ENCODE measurements around the gene TARS2. TPM values are rescaled to one million over a fixed set of nuclear protein-coding genes. Genes with fewer than 3 reads are reported as not detected.

The TARS2 gene
- polyA plus RNA-seq, 1 of the 3 experiments (the other 2 are of a cell fraction) = 22.2 TPM

DNA sequence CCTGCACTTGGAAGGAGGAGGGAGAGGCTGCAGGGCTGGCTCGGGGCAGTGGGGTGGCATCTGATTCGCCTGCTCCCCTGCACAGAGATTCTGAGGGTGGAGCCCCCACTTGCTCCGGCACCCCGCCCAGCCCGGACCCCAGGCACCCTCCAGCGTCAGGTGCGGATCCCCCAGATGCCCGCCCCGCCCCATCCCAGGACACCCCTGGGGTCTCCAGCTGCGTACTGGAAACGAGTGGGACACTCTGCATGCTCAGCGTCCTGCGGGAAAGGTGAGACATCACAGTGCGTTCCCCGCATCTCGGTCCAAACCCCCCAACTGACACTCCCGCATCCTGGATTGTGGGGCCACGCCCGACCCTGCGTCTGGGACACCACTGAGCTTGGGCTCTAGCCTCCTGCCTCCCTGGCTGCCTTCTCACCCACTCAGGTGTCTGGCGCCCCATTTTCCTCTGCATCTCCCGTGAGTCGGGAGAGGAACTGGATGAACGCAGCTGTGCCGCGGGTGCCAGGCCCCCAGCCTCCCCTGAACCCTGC lies 69.9 kb downstream of the TARS2 start:
- no peaks in the 10 kb centered on the region for H3K36me3 ChIP-seq (replicated peaks in 1 of 2; ENCODE audit: control insufficient read depth in 1 of 2, insufficient read depth in 2 of 2, low read length in 1 of 2)
- H3K79me2 ChIP-seq (ENCODE audit: insufficient read depth) = peaks cover 31% of the 10 kb centered on the region
- no peak overlapping the region for H3K4me2 ChIP-seq
- peaks cover 6% of the 10 kb centered on the region; the same call in 1 of the 2 replicates for H4K20me1 ChIP-seq (ENCODE audit: insufficient read depth)
- CTCF ChIA-PET = interaction anchor here (1.1 to 5.2 kb wide), 3 partner anchors 11 to 256 kb away, joined by 3 to 58 read pairs (median 6); no protein-coding TSS in a partner anchor
- H3K9me3 ChIP-seq = no peaks in the 10 kb centered on the region
- peaks cover 16% of the 10 kb centered on the region for H3F3A ChIP-seq (replicated peaks; ENCODE audit: insufficient read depth)
- peaks cover 18 to 21% of the 10 kb centered on the region in 2 experiments; a peak in 3 of 4 replicates for H3K4me1 ChIP-seq (ENCODE audit: control insufficient read depth in 1 of 2, insufficient read depth in 2 of 2, low read depth in 1 of 2, low read length in 1 of 2)
- H2AFZ ChIP-seq (ENCODE audit: low read depth) = no peak overlapping the region
- no peaks in the 10 kb centered on the region for H3K27me3 ChIP-seq (ENCODE audit: insufficient read depth)
- no peaks in the 10 kb centered on the region for H3K9me2 ChIP-seq
- 95% methylated on average over 18 of the region's 26 CpGs for WGBS (ENCODE audit: low lambda C conversion rate)
- no peak overlapping the region for H3K27ac ChIP-seq (ENCODE audit: low read depth in 2 of 2, low read length in 1 of 2)
- no peak overlapping the region for H3K9ac ChIP-seq
- POLR2A ChIA-PET = no interaction called here
- no peak for TF ChIP-seq MXI1 (IDR thresholded peaks at IDR 0.05; ENCODE audit: low read depth, low read length)
- no peak for TF ChIP-seq FOSL2 (IDR thresholded peaks at IDR 0.05; ENCODE audit: borderline replicate concordance, low read depth)
- TF ChIP-seq EP300 (IDR thresholded peaks at IDR 0.05; ENCODE audit: borderline replicate concordance in 1 of 2, low read depth in 1 of 2, low read length in 1 of 2) = no peak
- TF ChIP-seq, protein P1, sequence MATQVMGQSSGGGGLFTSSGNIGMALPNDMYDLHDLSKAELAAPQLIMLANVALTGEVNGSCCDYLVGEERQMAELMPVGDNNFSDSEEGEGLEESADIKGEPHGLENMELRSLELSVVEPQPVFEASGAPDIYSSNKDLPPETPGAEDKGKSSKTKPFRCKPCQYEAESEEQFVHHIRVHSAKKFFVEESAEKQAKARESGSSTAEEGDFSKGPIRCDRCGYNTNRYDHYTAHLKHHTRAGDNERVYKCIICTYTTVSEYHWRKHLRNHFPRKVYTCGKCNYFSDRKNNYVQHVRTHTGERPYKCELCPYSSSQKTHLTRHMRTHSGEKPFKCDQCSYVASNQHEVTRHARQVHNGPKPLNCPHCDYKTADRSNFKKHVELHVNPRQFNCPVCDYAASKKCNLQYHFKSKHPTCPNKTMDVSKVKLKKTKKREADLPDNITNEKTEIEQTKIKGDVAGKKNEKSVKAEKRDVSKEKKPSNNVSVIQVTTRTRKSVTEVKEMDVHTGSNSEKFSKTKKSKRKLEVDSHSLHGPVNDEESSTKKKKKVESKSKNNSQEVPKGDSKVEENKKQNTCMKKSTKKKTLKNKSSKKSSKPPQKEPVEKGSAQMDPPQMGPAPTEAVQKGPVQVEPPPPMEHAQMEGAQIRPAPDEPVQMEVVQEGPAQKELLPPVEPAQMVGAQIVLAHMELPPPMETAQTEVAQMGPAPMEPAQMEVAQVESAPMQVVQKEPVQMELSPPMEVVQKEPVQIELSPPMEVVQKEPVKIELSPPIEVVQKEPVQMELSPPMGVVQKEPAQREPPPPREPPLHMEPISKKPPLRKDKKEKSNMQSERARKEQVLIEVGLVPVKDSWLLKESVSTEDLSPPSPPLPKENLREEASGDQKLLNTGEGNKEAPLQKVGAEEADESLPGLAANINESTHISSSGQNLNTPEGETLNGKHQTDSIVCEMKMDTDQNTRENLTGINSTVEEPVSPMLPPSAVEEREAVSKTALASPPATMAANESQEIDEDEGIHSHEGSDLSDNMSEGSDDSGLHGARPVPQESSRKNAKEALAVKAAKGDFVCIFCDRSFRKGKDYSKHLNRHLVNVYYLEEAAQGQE (IDR thresholded peaks at IDR 0.05; ENCODE audit: low read depth, low read length) = no peak
- TF ChIP-seq USF2 (IDR thresholded peaks at IDR 0.05; ENCODE audit: borderline replicate concordance, low read depth, low read length) = no peak
- TF ChIP-seq SIN3A (IDR thresholded peaks at IDR 0.05; ENCODE audit: borderline replicate concordance, low read depth, low read length) = no peak
- TF ChIP-seq FOXM1 (IDR thresholded peaks at IDR 0.05; ENCODE audit: low read depth) = no peak
- TF ChIP-seq JUND (IDR thresholded peaks at IDR 0.05) = no peak
- TF ChIP-seq NFIC (IDR thresholded peaks at IDR 0.05; ENCODE audit: borderline replicate concordance) = no peak
- TF ChIP-seq POLR2AphosphoS5 (IDR thresholded peaks at IDR 0.05; ENCODE audit: low read depth, low read length) = no peak
- TF ChIP-seq, protein P2, sequence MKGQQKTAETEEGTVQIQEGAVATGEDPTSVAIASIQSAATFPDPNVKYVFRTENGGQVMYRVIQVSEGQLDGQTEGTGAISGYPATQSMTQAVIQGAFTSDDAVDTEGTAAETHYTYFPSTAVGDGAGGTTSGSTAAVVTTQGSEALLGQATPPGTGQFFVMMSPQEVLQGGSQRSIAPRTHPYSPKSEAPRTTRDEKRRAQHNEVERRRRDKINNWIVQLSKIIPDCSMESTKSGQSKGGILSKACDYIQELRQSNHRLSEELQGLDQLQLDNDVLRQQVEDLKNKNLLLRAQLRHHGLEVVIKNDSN (IDR thresholded peaks at IDR 0.05; ENCODE audit: borderline replicate concordance, low read depth) = no peak
- TF ChIP-seq EZH2phosphoT487 (IDR thresholded peaks at IDR 0.05; ENCODE audit: borderline replicate concordance, low read depth) = no peak
- no peak for TF ChIP-seq RCOR1 (IDR thresholded peaks at IDR 0.05; ENCODE audit: low read length)
- TF ChIP-seq, protein P3, sequence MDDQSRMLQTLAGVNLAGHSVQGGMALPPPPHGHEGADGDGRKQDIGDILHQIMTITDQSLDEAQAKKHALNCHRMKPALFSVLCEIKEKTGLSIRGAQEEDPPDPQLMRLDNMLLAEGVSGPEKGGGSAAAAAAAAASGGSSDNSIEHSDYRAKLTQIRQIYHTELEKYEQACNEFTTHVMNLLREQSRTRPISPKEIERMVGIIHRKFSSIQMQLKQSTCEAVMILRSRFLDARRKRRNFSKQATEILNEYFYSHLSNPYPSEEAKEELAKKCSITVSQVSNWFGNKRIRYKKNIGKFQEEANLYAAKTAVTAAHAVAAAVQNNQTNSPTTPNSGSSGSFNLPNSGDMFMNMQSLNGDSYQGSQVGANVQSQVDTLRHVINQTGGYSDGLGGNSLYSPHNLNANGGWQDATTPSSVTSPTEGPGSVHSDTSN (IDR thresholded peaks at IDR 0.05) = no peak
- no peak for TF ChIP-seq MAX (IDR thresholded peaks at IDR 0.05; ENCODE audit: low read depth)
- no peak overlapping the region for H3K4me3 ChIP-seq (ENCODE audit: low read depth in 2 of 2, low read length in 1 of 2)
- DNase-seq = no peak

Small RNAs within 50 kb of the gene (small RNA-seq; reads per million reads assigned to genes)
- 0 reads per million in 7 experiments for gene MIR4257

Other genes starting within 250 kb of the TARS2 start
- 0.08 and 0.16 TPM in 2 replicates for gene CA14, start 229.6 kb upstream of the TARS2 start, polyA plus RNA-seq (2012; rRNA removed)
- gene APH1A, start 218.4 kb upstream of the TARS2 start, polyA plus RNA-seq (2012; rRNA removed) = 175 and 232 TPM in 2 replicates
- 18.0 and 25.7 TPM in 2 replicates for gene C1orf54, start 214.6 kb upstream of the TARS2 start, polyA plus RNA-seq (2012; rRNA removed)
- 3.2 and 4.4 TPM in 2 replicates for gene CIART, start 204.9 kb upstream of the TARS2 start, polyA plus RNA-seq (2012; rRNA removed)
- gene MRPS21, start 193.6 kb upstream of the TARS2 start, polyA plus RNA-seq (2012; rRNA removed) = 136 and 173 TPM in 2 replicates
- gene PRPF3, start 165.9 kb upstream of the TARS2 start, polyA plus RNA-seq (2012; rRNA removed) = 27.2 and 38.2 TPM in 2 replicates
- gene RPRD2, start 123.3 kb upstream of the TARS2 start, polyA plus RNA-seq (2012; rRNA removed) = 9.2 and 10.3 TPM in 2 replicates
- 20.2 and 32.3 TPM in 2 replicates for gene ECM1, start 20.7 kb downstream of the TARS2 start, polyA plus RNA-seq (2012; rRNA removed)
- 0.50 and 0.72 TPM in 2 replicates for gene FALEC, start 28.3 kb downstream of the TARS2 start, polyA plus RNA-seq (2012; rRNA removed)
- 2.4 and 3.4 TPM in 2 replicates for gene ADAMTSL4, start 62.0 kb downstream of the TARS2 start, polyA plus RNA-seq (2012; rRNA removed)
- 110 and 131 TPM in 2 replicates for gene MCL1, start 92.2 kb downstream of the TARS2 start, polyA plus RNA-seq (2012; rRNA removed)
- gene ENSA, start 142.2 kb downstream of the TARS2 start, polyA plus RNA-seq (2012; rRNA removed) = 47.4 and 56.3 TPM in 2 replicates
- 7.8 and 8.1 TPM in 2 replicates for gene GOLPH3L, start 209.7 kb downstream of the TARS2 start, polyA plus RNA-seq (2012; rRNA removed)
- not detected in 2 replicates for gene HORMAD1, start 233.5 kb downstream of the TARS2 start, polyA plus RNA-seq (2012; rRNA removed)